NCI-H128 (cell line): ENCODE measurements around the gene CEP57L1.
A peak's percentile ranks its signal among the peaks of the same experiment; 100 is the strongest.
"Not testable (repeated sequence)": the region's sequence is repeated elsewhere in the genome, so short reads cannot be mapped to it uniquely, and the experiment has no call there.

Experiments
- DNase-seq: peaks from one replicate; lab custom pipeline; 2025; ENCODE audit not compliant: unreplicated experiment; lab: John Stamatoyannopoulos, UW

The CEP57L1 gene

DNA sequence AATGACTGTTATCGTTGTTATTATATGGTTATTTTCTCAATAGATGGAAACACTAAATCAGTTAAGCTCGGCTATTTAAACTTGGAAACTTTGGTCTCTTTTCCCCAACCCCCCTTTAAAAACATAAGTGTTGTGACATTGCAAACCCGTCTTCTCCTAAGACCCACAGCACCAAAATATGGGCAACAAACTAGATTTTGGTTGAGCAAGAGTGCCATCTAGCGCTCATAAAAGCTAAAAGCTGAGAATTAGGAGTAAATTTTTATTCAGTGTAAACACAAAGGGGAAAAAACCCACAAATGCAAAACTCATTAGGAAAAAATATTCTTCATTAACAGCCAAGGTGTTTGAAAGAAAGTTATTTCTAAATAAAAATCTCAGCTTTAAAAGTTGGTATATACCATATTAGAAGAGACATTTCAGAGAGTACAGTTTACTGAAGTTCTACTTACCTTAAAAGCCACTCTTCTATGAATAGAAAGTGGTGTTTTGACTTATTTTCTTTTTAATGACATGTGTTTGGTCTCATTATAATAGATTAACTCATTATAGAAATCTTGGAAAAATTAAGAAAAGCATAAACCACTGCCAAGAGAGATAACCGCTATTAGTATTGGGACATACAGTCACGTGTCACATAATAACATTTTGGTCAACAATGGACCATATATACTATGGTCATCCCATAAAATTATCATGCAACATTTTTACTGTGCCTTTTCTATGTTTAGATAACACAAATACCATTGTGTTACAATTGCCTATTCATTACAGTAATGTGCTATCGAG, 21.8 kb upstream of the CEP57L1 start:
- peak; percentile 53 for DNase-seq

DNA sequence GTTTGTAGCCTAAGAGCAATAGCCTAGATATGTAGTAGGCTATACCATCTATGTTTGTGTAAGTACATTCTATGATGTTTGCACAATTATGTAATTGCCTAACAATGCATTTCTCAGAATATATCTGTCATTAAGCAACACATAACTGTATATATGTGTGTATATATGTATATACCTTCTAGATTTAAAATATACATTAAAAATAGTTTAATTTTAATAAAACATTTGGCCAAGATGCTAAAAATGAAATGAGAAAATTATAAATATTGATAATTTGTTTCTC, 21.2 kb upstream of the CEP57L1 start:
- DNase-seq: no peak

DNA sequence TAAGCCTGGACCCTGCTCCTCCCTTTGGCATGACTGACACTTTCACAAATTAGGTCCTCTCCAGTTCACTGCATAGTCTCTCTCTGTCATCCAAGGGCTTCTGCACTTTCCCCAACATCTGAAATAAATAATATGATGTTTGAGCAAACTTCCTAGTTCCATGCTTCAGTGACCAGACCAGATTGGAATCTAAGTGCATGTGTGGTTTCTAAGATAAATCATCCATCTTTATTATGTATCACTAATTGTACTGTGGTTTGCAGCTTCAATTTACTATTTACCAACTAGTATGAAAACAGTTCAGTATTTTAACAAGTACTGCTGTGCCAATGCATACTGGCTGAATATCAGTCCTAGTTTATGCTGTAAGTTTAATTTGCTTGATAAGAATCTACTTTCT, 19.4 kb upstream of the CEP57L1 start:
- DNase-seq: no peak

DNA sequence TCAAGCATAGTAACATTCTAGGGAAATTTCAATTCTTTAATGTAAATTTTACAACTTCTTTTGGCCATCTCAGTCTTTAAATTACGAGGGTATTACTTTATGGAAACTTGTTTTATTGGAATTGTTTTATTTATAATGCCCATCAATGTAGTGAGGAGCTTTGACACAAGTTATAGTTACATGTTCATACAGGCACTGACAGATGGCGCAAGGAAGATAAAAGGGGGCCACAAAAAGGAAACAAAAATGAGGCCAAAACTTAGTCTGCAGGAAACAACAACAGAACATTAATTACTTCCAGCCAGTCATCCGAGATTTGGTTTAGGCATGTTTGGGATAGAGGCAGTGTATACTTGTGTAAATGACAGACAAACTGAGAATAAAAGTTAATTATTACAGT, 18.9 kb upstream of the CEP57L1 start:
- DNase-seq: no peak

DNA sequence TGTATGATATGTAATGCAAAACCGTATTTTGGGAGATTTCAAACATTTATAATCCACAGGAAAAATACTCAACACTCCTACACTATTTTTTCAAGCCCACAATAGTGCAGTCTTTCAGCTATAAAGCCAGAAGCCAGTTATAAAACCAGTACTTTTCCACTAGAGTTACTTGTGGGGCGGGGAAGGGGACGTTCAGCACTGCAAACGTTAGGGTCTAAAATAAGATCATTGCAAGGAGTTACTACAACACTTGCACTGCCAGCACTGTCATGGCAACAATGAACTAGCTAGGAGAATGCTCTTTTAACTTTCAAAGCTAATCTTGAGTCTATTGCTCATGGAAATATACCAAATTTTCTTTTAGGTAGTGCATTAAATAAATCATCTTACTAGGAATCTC, 15.3 kb upstream of the CEP57L1 start:
- DNase-seq: no peak

DNA sequence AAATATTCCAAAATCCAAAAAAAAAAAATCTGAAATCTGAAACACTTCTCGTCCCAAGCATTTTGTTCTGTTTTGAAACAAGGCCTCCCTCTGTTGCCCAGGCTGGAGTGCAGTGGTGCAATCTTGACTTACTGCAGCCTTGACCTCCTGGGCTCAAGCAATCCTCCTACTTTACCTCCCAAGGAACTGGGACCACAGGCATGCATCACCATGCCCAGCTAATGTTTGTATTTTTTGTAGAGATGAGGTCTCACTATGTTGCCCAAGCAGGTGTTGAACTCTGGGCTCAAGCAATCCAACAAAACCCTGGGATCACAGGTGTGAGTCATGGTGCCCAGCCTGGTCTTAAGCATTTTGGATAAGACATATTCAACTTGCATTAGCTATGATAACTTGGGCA, 14.3 kb upstream of the CEP57L1 start:
- no peak for DNase-seq

DNA sequence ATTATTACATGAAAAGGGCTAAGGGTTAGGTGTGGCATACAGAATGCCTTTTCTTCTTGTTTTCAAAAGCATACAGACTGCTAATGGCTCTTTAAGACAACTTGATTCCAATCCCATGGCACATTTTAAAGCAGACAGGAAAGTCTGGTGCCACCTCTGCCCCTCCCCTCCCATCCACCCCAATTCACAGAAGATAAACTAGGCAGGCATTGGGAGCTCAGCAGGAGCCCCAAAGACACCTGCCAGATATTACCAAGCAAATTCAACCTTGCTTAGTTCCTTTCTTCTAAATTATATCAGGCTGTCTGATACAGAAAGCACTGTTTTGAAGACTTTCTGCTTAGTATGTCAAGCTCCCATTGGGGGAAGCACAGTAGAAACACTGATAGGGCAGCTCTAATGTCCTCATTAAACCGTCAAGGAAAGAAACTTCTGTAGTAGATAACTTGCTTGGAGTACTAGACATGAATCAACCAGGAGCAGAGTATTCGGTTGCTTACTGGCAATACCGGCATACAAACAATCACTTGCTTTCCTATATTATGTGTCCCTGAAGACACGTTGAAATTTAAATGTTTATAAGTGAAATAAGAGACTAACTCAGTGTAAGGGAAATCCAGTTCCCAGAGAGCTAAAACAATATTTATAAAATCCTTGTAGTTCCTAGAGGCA, 13.7 kb upstream of the CEP57L1 start:
- no peak for DNase-seq

DNA sequence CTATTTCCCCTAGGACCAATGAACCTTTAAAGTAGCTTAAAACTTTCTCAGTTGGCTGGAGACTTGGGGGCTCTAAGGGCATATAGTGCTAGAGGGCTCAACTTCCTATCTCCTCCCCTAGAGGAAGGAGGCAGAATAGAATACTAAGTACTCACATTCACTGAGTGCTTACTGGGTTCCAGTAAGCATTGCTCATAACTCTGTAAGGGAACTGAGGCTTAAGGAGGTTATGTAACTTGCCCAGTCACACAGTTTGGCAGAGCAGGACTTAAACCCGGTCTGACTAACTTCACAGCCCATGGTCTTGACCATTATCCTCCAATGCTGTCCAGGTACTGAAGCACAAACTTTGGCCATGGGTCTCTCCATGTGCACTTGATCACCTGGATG, 13.1 kb upstream of the CEP57L1 start:
- no peak for DNase-seq

DNA sequence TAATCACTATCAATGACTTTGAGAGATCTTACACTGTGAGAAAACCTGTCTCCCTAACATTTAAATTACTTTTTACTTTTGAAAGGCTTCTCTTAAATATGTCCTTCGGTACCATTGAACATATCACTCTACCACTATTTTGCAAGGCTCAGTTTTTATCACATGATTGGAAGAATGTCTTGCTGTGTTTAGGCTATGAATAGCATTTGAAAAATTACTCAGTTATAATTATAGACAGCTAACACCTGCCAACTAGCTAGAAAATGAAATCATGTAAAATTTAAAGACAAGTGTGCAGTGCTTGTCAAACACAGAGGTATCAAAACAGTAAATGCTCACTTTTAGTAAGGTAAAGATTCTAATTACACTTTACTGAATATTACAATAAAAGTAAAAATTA, 11.7 kb upstream of the CEP57L1 start:
- DNase-seq: no peak

DNA sequence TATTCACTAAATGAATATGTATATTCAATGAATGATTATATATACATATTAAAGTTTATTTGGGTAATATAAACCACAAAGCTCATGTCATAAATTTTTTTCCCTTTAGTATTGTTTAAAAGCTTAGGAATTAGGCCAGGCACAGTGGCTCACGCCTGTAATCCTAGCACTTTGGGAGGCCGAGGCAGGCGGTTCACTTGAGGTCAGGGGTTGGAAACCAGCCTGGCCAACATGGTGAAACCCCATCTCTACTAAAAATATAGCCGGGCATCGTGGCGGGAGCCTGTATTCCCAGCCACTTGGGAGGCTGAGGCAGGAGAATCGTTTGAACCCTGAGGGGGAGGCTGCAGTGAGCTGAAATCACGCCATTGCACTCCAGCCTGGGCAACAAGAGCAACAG, 11.2 kb upstream of the CEP57L1 start:
- DNase-seq: not testable (repeated sequence)

DNA sequence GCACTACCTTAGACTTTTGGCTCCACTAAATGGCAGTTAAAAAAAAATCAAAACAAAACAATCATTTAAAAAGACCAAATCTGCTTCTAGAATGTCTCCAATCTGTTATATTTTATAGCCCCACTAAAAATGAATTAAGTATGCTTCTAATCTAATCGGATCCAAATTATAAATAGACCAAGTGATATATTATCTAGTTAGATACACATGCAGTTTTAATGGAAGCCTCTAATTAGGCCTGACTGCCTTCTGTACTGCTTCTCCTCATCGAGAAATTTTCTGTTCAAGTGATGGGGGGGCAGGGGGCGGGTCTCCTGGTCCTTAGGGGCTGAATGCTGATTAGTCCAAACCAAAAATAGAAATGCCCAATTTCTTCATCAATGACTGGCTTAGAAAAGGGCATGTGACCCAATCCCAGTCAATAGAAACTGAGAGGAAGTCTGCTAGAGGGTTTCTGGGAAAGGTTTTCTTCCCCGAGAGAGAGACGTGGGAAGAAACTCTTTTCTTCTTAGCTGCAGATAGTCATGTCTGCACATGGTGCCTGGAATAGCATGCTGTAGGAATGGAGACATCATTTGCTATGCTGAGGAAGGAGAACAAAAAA, 7.5 kb upstream of the CEP57L1 start:
- no peak for DNase-seq

DNA sequence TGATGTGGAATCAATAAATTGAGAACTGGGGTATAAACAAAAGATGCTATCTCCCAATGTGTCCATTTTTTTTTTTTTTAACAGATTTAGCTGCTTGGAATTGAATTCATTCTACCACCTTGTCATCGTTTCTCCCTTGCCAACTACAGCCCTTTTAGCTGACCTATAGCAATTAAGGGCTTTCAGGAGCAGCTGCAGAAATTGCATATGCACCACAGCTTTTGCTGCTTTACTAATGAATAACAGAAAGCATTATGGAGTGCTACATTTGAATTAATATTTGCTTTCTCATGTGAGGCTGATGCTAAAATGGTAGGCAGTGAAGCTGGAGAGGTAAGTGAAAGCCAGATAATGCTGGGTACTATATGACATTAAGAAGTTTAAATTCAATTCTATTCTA, 6.3 kb upstream of the CEP57L1 start:
- no peak for DNase-seq

DNA sequence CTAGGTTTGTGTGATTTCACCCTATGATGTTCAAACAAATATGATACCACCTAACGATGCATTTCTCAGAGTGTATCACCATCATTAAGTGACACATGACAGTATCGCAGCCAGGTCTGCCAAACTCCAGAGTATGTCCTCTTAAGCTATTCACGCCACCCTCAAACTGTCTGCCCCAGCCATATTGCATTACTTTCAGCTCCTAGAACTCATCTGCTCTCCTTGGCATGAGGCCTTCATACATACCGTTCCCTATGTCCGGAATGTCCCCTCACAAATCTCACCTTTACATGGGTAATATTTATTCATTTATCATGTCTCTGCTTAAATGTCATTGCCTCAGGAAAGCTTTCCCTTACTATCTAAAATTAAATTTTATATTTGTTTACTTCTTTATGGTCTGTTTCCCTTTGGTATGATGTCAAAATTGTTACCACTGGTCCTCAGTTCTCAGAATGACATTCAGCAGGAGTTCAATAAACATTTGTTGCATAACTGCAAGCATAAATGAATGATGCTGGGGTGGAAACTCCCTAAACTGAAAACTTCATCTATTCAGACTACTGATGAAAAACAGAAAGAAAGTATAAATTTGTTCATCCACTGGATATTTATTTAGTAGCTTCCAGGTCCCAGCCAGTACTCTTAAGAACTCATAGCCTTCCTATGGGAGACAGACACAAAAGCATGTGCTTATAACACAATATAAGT, 3.8 kb upstream of the CEP57L1 start:
- DNase-seq: no peak

DNA sequence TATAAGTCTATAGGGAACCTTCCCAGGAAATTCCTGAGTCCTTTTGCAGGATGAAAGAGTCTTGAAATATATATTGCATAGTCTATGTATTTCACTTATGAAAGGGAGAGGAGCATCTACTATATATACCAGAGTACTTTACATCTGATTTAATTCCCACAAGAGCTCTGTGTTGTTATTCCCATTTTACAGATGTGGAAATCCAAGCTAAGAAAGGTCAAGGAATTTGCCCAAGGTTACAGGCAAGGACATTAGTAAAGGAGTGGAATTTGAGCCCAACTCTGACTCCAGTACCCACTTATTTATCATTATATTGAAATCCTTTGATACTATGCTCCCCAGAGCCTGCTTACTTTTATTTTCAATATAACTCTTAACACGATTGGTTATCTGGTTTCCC, 3.2 kb upstream of the CEP57L1 start:
- no peak for DNase-seq

DNA sequence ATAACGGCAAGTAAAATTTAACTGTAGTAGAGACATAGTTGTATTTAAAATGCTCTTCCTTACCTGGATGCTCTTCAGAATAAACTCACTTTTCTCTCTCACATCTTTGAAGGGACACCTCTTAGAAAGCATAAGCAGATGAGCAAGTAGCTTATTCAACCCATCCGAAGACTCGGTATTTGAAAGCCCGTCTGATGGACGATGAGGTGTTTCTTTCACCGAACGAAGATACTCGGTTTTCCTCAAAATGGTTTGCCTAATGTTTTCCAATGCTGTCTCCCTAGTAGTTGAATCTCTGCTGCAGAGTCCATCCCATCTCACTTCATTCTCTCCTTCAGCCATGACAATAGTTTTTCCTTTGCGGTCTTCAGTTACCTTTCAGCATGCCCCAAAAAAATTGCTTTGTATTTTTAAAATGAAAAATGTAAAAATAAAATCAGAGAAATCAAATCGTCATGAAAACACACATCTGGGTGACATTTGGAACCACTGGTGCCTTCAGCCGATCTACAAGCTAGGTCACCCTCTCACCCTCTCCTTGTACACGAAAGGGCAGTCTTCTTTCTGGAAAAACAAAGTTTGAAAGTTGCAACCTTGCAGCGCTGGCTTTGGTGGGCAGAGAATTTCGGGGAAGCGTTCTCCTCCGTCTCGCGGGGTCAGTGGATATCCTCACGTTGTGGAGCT, 1.4 kb upstream of the CEP57L1 start:
- no peak for DNase-seq

DNA sequence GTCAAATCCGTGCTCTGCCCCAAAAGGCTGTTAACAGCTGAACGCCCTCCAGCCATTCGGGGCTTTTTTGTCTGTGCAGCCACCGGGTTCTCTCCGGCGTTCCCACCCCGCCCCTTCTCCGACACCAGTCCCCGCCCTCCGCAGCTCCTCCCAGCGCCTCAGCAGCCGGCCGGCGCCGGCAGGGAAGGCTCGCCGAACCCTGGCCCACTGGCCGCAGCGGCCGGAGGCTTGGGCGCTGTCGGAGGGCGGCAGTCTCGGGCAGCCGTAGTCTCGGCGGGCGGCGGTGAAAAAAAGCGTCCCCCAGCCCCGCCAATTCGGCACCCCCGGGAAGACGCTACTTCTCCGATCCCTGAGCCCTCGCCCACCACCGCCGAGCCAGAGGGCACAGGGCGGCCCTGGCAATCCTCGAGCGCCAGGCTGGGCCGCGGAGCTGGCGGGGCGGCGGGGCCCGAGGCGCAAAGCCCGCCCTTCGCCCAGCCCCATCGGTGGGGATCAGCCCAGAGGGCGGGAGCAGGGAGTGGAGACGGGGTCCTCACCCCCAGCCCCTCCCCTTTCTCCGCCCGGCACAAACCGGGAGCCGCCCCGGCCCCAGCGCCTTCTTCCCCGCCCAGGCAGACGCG, 781 bp upstream of the CEP57L1 start, which contains the start of gene SESN1:
Gene SESN1 (minus strand): TSS at position 431 of the 620 bp plus-strand sequence. CDS start 773 bp downstream, outside the sequence.
- DNase-seq: peak; percentile 66

DNA sequence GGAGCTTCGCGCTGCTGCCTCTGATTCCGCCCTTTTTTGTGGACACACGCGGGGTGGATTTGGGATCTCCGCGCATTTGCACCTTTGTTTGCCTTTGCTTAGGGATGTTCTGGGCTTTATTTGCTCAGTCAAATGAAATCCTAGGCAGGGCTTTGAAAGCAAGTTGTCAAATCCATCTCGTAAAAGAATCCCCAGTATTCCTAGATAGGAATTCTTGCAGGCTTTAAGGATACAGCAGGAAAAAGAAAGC, 453 bp downstream of the CEP57L1 start:
- no peak for DNase-seq

DNA sequence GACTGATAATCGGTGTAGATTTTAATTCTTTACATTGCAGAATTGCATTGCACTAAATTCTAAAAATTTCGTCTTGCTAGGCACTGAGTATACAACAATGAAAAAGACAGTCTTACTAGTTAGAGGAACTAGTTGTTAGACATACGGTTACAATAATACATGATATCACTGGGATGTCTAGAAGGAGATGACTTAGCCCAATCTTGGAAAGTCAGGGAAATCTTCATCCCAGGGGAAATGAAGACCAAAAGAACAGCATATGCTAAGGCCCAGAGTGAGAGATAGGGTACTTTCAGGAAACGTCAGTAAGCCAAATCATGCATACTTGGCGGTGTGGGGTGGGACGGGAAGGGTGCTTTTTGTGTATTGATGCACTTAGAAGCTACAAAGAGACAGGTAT, 901 bp downstream of the CEP57L1 start:
- DNase-seq: no peak

DNA sequence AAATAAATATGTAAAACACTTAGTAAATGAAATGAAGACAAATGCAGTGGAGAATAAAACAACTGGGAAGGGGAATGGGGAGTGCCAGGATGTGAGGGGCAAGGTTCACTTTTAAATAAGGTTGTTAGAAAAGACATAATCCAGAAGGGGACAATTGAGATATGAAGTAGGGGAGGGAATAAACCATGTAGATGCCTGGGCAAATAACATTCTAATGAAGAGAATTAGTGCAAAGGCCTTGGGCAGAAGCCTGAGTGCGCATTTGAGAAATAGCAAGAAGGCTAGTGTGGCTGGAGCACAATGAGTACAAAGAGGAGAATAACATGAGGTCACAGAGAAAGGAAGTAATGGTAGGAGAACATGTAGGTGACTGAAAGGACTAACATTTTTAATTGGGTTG, 2.4 kb downstream of the CEP57L1 start:
- DNase-seq: no peak

DNA sequence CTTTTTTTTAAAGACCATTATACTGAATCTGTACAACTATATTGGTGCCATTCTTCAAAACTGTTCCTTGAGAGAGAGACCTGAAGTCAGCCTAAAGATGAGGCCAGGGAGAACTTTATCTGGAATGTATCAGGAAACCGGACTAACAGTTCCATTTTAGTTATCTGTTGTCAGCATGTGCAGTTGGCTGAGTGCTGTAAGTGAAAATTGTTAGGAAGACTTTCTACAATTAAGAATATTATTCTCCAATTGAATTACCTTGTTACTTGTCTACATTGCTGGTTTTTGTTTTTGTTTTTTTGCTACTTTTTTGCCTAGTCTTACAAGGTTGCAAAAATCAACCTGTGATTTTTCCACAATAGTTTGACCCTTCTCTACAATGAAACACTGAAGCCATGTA, 7.5 kb downstream of the CEP57L1 start:
- DNase-seq: no peak

DNA sequence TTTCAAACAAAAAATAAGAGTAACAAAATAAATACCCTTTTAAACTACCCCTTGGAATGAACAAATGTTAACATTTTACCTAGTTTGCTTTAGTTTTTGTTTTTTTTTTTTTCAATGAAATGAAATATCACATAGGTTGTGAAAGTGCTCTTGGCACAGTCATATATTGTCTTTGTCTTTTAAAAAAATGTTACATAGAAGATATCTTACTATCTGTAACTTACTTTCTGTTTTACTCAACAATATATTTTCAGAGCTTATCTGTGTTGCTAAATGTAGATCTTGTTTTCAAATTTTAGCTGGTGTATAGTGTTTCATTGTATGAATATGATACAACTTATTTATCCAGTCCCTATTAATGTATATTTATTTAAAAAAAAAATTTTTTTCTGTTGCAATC, 8.6 kb downstream of the CEP57L1 start:
- DNase-seq: no peak
